ENCODE measurements around the gene SLC39A6. TPM values are rescaled to one million over a fixed set of nuclear protein-coding genes. Genes with fewer than 3 reads are reported as not detected.

The SLC39A6 gene
- total and polyA plus RNA-seq, 2 donors (not counting 1 experiment from before 2014, with no cell fraction given), result 8.9 to 19.5 TPM

GRCh38 chr18:36176177-36176584 is 47.0 kb upstream of the SLC39A6 start:
- no CpG with 5 or more reads among the region's 2 CpGs for WGBS (ENCODE audit: insufficient coverage)
- Histone ChIP-seq H3K79me2 (ENCODE audit: control insufficient read depth, insufficient read depth, low read length) (no peaks in the 10 kb centered on the region), H4K20me1 (ENCODE audit: control insufficient read depth, insufficient read depth, low read length, poor library complexity, severe bottlenecking) (no peaks in the 10 kb centered on the region), H3K9me3 (ENCODE audit: control extremely low read depth in 1 of 3, control insufficient read depth in 2 of 3, insufficient read depth in 1 of 3, low read length in 2 of 3) (no peaks in the 10 kb centered on the region), H3K4me2 (replicated peaks; ENCODE audit: low read depth, low read length, poor library complexity, severe bottlenecking) (no peak overlapping the region), H3K4me3 (ENCODE audit: control extremely low read depth in 1 of 5, extremely low read depth in 1 of 5, insufficient read depth in 1 of 5, low read depth in 2 of 5, low read length in 4 of 5) (no peak overlapping the region), H2AFZ (ENCODE audit: insufficient read depth, low read depth, low read length, poor library complexity, severe bottlenecking) (no peak overlapping the region), H3K27me3 (replicated peaks in 1 of 4; ENCODE audit: control extremely low read depth in 1 of 4, control insufficient read depth in 3 of 4, insufficient read depth in 4 of 4, low read length in 3 of 4) (no peaks in the 10 kb centered on the region), H3K4me1 (ENCODE audit: control insufficient read depth in 2 of 2, insufficient read depth in 2 of 2, low read length in 2 of 2) (peaks cover 11 to 16% of the 10 kb centered on the region in 2 donors), H3K36me3 (replicated peaks in 1 of 2; ENCODE audit: control extremely low read depth in 1 of 2, control insufficient read depth in 1 of 2, extremely low read depth in 1 of 2, insufficient read depth in 2 of 2, low read length in 1 of 2) (peaks cover 20 to 65% of the 10 kb centered on the region in 2 experiments), H3K9ac (ENCODE audit: low read length) (no peak overlapping the region), H3K27ac (ENCODE audit: low read length in 2 of 2) (no peak overlapping the region)
- POLR2A ChIA-PET, result no interaction called here
- Mint-ChIP-seq H3K4me1 (peaks cover 17% of the 10 kb centered on the region), H3K9me3 (ENCODE audit: insufficient read depth) (no peaks in the 10 kb centered on the region), H3K4me3 (no peak overlapping the region), H3K27me3 (no peaks in the 10 kb centered on the region), H3K27ac (no peak overlapping the region)
- CTCF ChIA-PET, result interaction anchor here (0.7 kb wide), 1 partner anchor 158 kb away, joined by 3 read pairs; no protein-coding TSS in a partner anchor
- ATAC-seq (ENCODE audit: low read depth) (no peak), DNase-seq (no peak)
- intact Hi-C loops (cut with micrococcal nuclease), result no loop called here
- TF ChIP-seq EZH2 (IDR thresholded peaks at IDR 0.05; ENCODE audit: borderline replicate concordance, insufficient read depth, low read depth, low read length, poor library complexity, severe bottlenecking) (no peak), CTCF (IDR thresholded peaks at IDR 0.05) (no peak)

GRCh38 chr18:36175481-36175880 is 46.3 kb upstream of the SLC39A6 start:
- Histone ChIP-seq H3K4me3 (ENCODE audit: control extremely low read depth in 1 of 5, extremely low read depth in 1 of 5, insufficient read depth in 1 of 5, low read depth in 2 of 5, low read length in 4 of 5) (no peak overlapping the region), H4K20me1 (ENCODE audit: control insufficient read depth, insufficient read depth, low read length, poor library complexity, severe bottlenecking) (no peaks in the 10 kb centered on the region), H3K4me2 (replicated peaks; ENCODE audit: low read depth, low read length, poor library complexity, severe bottlenecking) (no peak overlapping the region), H2AFZ (ENCODE audit: insufficient read depth, low read depth, low read length, poor library complexity, severe bottlenecking) (no peak overlapping the region), H3K27me3 (replicated peaks in 1 of 4; ENCODE audit: control extremely low read depth in 1 of 4, control insufficient read depth in 3 of 4, insufficient read depth in 4 of 4, low read length in 3 of 4) (no peaks in the 10 kb centered on the region), H3K36me3 (replicated peaks in 1 of 2; ENCODE audit: control extremely low read depth in 1 of 2, control insufficient read depth in 1 of 2, extremely low read depth in 1 of 2, insufficient read depth in 2 of 2, low read length in 1 of 2) (peaks cover 27 to 72% of the 10 kb centered on the region in 2 experiments), H3K27ac (ENCODE audit: low read length in 2 of 2) (no peak overlapping the region), H3K4me1 (ENCODE audit: control insufficient read depth in 2 of 2, insufficient read depth in 2 of 2, low read length in 2 of 2) (peaks cover 11 to 13% of the 10 kb centered on the region in 2 donors), H3K79me2 (ENCODE audit: control insufficient read depth, insufficient read depth, low read length) (no peaks in the 10 kb centered on the region), H3K9me3 (ENCODE audit: control extremely low read depth in 1 of 3, control insufficient read depth in 2 of 3, insufficient read depth in 1 of 3, low read length in 2 of 3) (no peaks in the 10 kb centered on the region), H3K9ac (ENCODE audit: low read length) (no peak overlapping the region)
- DNase-seq (no peak), ATAC-seq (ENCODE audit: low read depth) (no peak)
- TF ChIP-seq CTCF (IDR thresholded peaks at IDR 0.05), result no peak
- TF ChIP-seq EZH2 (IDR thresholded peaks at IDR 0.05; ENCODE audit: borderline replicate concordance, insufficient read depth, low read depth, low read length, poor library complexity, severe bottlenecking), result no peak
- Mint-ChIP-seq H3K27ac (no peak overlapping the region), H3K4me1 (peaks cover 14% of the 10 kb centered on the region), H3K27me3 (no peaks in the 10 kb centered on the region), H3K4me3 (no peak overlapping the region), H3K9me3 (ENCODE audit: insufficient read depth) (no peaks in the 10 kb centered on the region)
- ChIA-PET POLR2A (no interaction called here), CTCF (interaction anchor here (0.7 to 1.6 kb wide), 2 partner anchors 19 to 158 kb away, joined by 3 read pairs; no protein-coding TSS in a partner anchor)
- 73% methylated on average over 1 of the region's 1 CpG for WGBS (ENCODE audit: insufficient coverage)
- intact Hi-C loops (cut with micrococcal nuclease), result no loop called here

All from B cell (primary cell).